GM06990 (cell line): ENCODE data around the gene CRYAA.

Source experiments
- DNase-seq: peaks from one replicate; pipeline ENCODE4 v3.0.0-alpha.2; 2011; ENCODE audit not compliant: insufficient read length; ENCODE audit errors: extremely low read depth
- H3K27me3 ChIP-seq: replicated peaks from 2 replicates; pipeline ENCODE4 v1.6.0; 2011; ENCODE audit warnings: low read length; ENCODE audit not compliant: control insufficient read depth, insufficient read depth
- H3K36me3 ChIP-seq: 2 replicates; pipeline ENCODE4 v1.5.1; 2011; ENCODE audit warnings: low read length; ENCODE audit not compliant: control insufficient read depth, insufficient read depth
- H3K4me3 ChIP-seq: replicated peaks from 2 replicates; pipeline ENCODE4 v1.5.1; 2011; ENCODE audit warnings: low read depth, mild to moderate bottlenecking, control low read depth, low read length
- TF ChIP-seq, protein P1 (sequence below): IDR thresholded peaks from 2 replicates; pipeline ENCODE4 v1.5.1; 2011; ENCODE audit warnings: low read length, control low read depth, mild to moderate bottlenecking, inconsistent platforms; ENCODE audit not compliant: insufficient read depth, poor library complexity, severe bottlenecking

The CRYAA gene

DNA sequence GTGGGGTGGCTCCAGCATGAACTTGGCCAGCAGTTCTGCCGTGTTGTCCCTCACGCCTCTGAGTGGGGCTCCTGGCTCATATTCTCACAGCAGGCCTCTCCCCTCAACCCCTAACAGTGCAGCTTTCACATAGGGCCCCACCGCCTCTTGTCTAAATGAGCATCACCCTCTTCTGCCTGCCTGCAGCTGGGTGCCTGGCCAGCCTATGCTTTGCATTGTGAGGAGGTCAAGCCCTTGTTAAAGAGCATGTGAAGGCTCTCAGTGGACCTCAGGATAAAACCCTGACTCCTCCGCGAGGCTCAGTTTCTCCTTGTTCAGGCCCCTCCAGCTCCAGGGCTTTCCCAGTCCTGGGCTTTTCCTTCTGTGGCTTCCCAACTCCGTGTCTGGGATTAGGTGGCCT lies 34.8 kb downstream of the CRYAA start:
- Histone ChIP-seq H3K36me3 (no peaks in the 10 kb centered on the region), H3K4me3 (no peak overlapping the region), H3K27me3 (no peaks in the 10 kb centered on the region; the same call in 1 of the 2 replicates)
- TF ChIP-seq, protein P1, sequence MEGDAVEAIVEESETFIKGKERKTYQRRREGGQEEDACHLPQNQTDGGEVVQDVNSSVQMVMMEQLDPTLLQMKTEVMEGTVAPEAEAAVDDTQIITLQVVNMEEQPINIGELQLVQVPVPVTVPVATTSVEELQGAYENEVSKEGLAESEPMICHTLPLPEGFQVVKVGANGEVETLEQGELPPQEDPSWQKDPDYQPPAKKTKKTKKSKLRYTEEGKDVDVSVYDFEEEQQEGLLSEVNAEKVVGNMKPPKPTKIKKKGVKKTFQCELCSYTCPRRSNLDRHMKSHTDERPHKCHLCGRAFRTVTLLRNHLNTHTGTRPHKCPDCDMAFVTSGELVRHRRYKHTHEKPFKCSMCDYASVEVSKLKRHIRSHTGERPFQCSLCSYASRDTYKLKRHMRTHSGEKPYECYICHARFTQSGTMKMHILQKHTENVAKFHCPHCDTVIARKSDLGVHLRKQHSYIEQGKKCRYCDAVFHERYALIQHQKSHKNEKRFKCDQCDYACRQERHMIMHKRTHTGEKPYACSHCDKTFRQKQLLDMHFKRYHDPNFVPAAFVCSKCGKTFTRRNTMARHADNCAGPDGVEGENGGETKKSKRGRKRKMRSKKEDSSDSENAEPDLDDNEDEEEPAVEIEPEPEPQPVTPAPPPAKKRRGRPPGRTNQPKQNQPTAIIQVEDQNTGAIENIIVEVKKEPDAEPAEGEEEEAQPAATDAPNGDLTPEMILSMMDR = no peak
- no peak for DNase-seq

DNA sequence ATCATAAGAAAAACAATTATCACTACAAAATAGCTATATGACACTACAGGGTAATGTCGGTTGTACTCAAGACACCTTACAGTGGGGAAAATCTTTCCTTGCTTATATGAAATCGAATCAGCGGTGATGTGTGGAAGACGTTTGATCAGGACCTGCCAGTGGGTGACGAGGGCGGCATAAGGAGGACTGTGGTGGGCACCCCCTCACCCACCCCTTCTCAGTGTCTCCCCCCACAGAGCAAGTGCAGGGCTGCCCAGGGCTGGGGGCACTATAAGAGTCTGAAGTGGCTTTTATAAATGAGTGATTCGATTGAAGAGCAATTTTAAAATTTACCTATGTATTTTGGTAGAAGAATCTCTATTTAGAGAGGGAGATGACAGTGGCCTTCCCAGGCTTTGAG lies 35.8 kb downstream of the CRYAA start:
- DNase-seq = no peak
- H3K36me3 ChIP-seq = no peaks in the 10 kb centered on the region
- H3K27me3 ChIP-seq = no peaks in the 10 kb centered on the region; the same call in 1 of the 2 replicates
- TF ChIP-seq, protein P1 = no peak
- H3K4me3 ChIP-seq = no peak overlapping the region

DNA sequence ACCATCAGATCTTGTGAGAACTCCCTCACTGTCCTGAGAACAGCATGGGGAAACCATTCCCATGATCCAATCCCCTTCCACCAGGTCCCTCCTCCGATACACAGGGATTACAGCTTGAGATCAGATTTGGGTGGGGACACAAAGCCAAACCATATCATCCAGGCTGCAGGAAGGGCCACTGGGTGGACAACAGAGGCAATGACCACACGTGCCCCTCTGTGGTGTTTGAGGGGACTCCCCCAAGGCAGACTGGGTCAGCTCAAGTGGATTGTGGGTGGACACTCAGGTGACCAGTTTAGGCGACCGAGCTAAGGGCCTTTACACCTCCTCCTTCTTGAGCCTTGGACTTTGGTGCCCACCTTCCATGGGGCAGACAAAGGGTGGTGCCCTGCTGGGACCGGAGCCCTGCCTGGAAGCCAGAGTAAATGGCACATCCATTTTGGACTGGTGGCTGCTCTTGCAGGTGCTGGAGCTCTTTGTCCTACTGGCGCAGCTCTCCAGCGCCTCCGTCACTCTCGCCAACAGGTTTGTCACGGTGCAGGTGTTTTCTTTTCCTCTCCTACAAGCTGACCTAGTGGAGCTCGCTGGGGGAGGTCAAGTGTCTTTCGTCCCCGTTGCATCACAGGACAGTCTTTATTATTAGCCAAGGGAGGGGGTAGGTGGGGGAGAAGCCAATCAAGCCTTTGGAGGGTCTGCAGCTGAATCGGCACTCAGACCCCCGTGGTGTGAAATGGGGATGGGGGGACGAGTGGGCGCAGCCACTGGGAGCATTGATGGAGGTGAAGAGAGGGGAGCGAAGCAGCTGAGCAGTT lies 37.6 kb downstream of the CRYAA start:
- Histone ChIP-seq H3K27me3 (no peaks in the 10 kb centered on the region; the same call in 1 of the 2 replicates), H3K36me3 (no peaks in the 10 kb centered on the region), H3K4me3 (no peak overlapping the region)
- TF ChIP-seq, protein P1 = no peak
- DNase-seq = no peak

DNA sequence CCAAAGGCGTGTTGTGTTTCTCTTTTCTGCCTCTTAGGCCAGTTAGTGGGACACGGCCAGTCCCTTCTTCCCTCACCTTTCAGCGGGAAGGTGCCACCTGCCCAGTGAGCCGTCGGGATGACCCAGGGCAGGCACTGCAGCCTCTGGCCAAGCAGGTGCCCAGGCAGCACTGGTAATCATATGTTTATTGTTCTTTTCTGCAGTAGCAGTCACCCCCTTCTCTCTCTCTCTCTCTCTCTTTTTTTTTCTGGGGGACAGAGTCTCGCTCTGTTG lies 38.2 kb downstream of the CRYAA start:
- no peak overlapping the region for H3K4me3 ChIP-seq
- H3K27me3 ChIP-seq = no peaks in the 10 kb centered on the region; the same call in 1 of the 2 replicates
- no peaks in the 10 kb centered on the region for H3K36me3 ChIP-seq
- TF ChIP-seq, protein P1 = no peak
- no peak for DNase-seq

DNA sequence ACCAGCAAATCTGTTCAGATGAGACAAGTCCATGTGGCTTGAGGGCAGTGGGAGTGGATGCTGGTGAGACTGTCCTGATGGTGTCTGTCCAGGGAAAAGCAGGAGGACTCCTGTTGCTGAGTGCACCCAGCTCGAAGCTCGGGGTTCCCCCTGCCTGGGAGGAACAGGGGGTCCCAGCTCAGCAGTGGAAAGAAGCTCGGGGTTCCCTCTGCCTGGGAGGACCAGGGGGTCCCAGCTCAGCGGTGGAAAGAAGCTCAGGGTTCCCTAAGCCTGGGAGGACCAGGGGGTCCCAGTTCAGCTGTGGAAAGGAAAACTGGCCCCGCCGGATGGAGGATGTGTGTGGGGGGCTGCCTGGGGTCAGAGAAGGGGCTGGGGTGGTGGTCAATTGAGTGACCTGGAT lies 39.1 kb downstream of the CRYAA start:
- no peak for DNase-seq
- TF ChIP-seq, protein P1 = no peak
- Histone ChIP-seq H3K27me3 (no peaks in the 10 kb centered on the region; the same call in 1 of the 2 replicates), H3K36me3 (no peaks in the 10 kb centered on the region), H3K4me3 (no peak overlapping the region)
